ENCODE results near the gene SSTR5.
"Not testable (repeated sequence)": the region's sequence is repeated elsewhere in the genome, so short reads cannot be mapped to it uniquely, and the experiment has no call there.

Gene SSTR5

DNA sequence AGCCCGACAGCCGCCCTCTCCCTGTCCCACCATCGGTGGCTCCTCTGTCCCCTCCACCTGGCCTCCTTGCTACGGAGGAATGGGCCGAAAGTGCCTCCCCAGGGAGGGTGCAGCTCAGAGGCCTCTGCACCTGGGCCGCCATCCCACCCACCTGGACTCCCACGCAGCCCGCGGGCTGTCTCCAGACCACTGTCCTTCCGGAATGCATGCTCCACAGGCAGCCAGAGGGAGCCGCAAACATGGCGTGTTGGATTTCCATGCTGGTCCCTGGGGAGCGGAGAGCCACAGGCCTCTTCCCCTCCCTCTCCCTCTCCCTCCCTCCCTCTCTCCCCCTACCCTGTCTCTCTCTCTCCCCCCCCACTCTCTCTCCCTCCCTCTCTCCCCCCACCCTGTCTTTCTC lies 3.0 kb downstream of the SSTR5 start:
- no peak for DNase-seq (ENCODE audit: low spot score)

DNA sequence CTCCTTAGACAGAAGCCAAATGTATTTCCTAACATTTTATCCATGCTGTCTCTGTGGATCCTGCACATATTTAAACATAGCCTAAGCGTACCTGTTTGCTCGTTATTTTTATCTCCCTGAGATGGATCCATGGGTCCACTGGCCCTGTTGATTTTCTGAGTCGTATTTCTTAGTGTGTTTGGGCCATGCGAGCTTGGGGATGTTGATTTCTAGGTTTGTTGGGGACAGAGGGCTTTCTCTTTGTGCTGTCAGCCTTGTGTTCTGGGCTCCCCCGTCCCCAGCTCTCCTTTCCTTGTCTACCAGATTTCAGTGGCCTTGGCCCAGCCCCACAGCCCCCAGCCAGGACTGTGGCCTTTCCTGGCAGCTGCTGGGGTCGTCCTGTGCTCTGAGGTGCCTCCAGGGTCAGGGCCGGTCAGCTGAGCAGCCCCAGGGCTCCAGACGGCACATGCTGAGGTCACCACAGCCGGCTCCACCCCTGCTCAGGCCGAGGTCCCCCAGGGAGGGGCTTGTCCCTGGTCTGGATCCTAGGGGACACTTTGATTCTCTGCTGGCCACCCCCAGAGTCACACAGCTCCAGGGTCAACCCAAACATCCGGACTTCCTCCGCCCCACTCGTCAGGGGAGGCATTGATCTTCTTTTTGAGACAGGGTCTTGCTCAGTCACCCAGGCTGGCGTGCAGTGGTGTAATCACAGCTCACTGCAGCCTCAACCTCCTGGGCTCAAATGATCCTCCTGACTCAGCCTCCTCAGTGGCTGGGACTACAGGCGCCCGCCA lies 4.4 kb downstream of the SSTR5 start:
- DNase-seq (ENCODE audit: low spot score) = no peak

DNA sequence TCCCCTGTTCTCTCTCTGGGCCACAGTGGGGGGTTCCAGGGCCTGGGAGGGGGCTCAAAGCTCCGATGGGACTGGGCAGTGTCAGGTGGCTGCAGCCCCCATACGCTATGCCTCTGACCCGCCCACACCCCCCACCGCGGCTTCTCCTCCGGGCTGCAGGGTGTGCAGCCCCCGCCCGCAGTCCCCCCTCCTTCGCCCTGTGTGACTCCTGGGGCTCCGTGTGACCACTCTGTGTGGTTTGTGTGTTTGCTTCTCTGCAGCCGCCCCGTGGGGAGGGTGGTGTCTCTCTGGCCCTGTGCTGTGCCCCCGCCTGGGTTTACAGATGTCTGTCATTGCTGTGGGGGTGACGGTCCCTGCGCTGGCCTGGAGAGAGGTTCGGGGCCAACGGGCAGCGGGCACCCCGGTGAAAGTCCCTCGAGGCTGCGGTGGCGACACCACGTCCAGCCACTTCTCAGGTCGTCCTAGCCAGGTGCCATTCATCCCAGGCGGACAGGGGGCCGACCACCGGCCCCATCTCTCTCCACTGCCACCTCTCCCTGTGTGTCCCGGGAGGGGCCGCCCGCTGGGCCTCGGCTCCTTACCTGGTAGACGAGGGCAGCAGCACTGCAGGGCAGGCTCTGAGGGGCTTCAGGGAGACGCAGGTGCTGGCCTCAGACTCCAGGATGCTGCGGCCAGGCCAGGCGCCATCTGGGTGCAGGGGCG lies 5.5 kb downstream of the SSTR5 start:
- DNase-seq (ENCODE audit: low spot score) = no peak

- DNase-seq (ENCODE audit: low spot score) = no peak
Observed at GRCh38 chr16:1078579-1079021, 6.1 kb downstream of the SSTR5 start.

DNA sequence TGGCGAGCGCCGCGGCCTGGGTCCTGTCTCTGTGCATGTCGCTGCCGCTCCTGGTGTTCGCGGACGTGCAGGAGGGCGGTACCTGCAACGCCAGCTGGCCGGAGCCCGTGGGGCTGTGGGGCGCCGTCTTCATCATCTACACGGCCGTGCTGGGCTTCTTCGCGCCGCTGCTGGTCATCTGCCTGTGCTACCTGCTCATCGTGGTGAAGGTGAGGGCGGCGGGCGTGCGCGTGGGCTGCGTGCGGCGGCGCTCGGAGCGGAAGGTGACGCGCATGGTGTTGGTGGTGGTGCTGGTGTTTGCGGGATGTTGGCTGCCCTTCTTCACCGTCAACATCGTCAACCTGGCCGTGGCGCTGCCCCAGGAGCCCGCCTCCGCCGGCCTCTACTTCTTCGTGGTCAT lies 6.8 kb downstream of the SSTR5 start:
- no peak for DNase-seq (ENCODE audit: low spot score)

DNA sequence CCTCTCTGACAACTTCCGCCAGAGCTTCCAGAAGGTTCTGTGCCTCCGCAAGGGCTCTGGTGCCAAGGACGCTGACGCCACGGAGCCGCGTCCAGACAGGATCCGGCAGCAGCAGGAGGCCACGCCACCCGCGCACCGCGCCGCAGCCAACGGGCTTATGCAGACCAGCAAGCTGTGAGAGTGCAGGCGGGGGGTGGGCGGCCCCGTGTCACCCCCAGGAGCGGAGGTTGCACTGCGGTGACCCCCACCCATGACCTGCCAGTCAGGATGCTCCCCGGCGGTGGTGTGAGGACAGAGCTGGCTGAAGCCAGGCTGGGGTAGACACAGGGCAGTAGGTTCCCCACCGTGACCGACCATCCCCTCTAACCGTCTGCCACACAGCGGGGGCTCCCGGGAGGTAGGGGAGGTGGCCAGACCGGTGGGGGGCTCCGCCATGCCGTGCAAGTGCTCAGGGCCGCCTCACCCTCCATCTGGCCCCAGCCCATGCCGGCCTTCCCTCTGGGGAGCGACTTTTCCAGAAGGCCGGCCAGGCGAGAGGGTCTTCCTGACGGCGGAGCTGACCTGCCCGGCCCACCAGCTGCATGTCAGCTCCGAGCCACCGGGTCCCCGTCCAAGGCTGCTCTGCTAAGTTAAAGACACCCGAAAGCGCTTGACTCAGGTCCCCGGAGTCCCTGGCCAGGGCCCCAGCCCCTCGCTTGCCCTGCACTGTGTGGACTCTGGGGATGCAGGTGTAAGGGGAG lies 7.4 kb downstream of the SSTR5 start:
- no peak for DNase-seq (ENCODE audit: low spot score)

DNA sequence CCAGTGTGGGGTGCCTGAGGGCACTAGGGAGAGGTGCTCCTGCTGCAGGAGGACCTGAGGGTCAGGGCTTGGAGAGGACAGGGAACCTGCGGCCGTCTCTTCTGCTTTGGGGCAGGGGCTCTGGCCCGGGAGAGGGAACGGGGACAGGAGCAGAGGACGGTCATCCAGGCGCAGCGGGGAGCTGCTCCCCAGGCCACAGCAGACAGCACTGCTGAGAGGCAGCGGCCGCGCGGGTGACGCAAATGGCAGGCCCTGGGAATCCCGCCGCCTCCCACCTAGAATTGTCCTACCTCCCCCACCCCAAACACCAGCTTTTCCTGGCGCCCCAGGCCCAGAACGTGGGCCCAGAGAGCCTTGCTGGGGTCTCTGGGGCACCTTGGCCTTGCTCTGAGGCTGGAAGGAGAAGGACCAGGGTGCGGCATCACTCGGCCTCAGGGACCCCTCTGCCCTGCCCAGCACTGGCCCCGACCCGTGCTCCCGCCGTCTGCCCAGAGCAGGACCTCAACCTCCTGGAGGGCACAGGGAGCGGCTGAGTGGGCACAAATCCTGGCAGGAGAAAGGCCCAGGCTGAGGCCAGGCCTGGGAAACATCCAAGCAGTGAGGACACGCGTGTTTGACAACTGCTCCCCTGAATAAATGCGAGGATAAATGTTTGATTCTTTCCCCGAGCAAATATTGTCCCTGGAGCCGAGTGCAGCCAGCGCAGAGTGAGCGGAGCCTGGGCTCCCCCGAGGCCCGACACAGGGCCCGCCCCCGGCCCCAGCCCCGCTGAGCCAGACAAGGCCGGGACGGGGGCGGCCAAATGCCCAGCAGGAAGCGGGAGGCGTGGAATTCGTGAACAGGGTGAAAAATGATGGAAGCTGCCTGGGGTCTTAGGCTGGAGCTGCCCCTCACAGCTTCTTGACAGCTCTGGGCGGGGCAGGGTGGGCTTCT lies 8.5 kb downstream of the SSTR5 start:
- DNase-seq (ENCODE audit: low spot score) = no peak

- no peak for DNase-seq (ENCODE audit: low spot score)
Observed at GRCh38 chr16:1081734-1082265, 9.3 kb downstream of the SSTR5 start.

DNA sequence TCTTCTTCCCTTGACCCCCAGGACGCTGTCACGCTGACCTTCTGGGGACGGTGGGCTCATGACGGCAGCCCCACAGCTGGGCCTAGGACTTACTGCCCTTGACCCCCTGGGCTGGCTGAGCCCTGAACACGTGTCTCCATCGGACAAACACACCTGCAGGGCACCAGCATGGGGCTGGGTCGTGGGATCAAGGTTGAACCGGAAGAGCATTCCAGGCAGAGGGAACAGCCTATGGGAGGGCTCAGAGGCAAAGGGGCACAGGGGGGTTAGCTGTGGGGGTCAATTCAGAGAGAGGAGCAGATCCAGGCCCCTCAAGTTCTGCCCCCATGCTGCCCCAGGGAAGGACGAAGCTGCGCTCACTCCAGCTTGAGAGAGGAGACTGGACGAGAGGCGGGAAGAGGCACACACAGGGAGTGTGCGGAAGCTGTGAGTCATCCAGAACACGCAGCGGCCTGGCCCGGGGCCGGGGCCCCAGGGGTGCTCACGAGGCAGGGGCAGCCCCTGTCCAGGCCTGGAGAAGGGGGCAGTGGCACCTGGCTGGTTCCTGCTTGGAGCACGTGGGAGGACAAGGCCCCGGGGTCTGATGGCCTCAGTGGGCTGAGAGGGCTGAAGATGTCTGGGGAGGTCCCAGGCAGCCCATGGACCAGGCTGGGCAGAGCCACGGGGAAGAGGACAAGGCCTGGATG lies 9.9 kb downstream of the SSTR5 start:
- no peak for DNase-seq (ENCODE audit: low spot score)

GRCh38 chr16:1082952-1083675 lies 10.6 kb downstream of the SSTR5 start:
- DNase-seq (ENCODE audit: low spot score) = no peak

DNA sequence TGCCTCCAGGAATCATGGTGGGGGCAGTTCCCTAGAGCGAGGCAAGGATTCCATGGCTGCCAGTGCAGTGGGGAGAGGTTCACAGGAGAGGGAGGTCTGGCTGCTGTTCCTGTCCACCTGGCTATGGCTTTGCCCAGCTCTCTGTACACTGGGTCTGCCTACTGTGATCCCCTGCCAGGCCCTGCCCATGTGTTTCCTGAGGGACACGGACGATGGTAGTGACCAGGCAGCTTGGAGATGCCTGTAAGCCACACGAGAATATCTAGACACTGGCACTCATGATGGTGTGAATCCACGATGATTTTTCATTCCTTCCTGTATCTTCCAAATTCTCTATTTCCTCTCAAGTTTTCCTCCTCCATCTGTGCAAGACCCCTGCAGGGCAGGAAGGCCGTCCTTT lies 12.4 kb downstream of the SSTR5 start:
- no peak for DNase-seq (ENCODE audit: low spot score)

- not testable (repeated sequence) for DNase-seq (ENCODE audit: low spot score)
Observed at GRCh38 chr16:1086443-1086842, 13.9 kb downstream of the SSTR5 start.

DNA sequence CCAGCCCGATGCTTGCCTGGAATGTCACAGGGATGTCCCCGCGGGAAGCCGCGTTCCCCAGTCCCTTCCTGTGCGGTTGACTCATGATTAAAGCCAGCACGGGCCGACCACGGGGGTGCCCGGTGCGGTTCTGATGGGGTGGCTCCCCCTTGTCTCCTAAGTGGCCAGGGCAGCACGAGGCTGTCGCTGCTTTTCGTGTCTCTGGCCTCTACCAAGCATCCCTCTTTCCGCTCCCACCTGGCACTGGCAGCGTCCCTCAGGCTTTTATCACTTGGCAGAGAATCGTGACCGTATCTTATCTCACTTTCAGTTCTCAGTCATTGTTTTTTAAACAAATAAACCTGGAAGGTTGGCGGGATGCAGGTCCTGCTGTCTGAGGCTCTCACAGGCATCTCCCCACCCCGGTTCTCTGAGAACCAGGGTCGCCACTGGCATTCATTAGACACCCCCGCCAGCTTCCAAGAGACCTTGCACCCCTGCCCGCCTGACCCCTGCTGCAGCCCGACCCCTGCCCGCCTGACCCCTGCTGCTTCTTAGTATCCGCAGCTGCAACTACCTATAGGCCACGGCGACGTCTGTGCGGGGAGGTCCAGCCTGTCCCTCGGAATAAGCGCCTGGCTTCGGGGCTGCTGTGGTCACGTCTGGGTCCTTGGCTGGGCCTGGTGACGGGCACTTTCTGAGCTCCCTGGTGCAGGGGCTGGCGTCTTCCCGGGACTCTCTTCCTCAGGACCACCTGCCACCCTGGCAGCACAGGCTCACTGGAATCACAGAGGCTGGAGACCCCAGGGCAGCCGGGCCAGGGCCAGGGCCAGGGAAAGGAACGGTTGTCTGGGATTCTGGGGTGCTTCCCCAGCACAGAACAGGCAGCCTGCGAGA lies 16.0 kb downstream of the SSTR5 start:
- no peak for DNase-seq (ENCODE audit: low spot score)

GRCh38 chr16:1089439-1089821 lies 16.9 kb downstream of the SSTR5 start:
- DNase-seq (ENCODE audit: low spot score) = no peak

GRCh38 chr16:1089822-1090619 lies 17.5 kb downstream of the SSTR5 start:
- no peak for DNase-seq (ENCODE audit: low spot score)

GRCh38 chr16:1090620-1091587 lies 18.4 kb downstream of the SSTR5 start:
- no peak for DNase-seq (ENCODE audit: low spot score)

DNA sequence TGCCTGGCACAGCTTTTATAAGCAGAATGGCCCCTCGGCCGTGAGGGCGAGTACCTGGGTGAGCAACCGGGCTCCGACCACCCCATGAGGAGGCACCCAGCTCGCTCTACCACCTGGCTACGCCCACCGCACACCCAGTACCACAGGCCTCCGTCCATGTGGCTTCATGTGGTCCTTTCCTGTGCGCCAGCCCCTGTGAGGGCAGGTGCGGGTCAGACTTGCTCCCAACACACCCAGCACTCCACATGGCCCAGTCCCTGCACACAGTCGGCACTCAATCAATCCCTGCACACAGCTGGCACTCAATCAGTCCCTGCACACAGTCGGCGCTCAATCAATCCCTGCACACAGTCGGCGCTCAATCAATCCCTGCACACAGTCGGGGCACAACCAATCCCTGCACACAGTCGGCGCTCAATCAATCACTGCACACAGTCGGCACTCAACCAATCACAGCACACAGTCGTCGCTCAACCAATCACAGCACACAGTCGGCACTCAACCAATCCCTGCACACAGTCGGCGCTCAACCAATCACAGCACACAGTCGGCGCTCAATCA lies 19.5 kb downstream of the SSTR5 start:
- DNase-seq (ENCODE audit: low spot score) = no peak

All from D341Med (cell line).